ENCODE results near the gene DGKG. TPM values are rescaled to one million over a fixed set of nuclear protein-coding genes. Genes with fewer than 3 reads are reported as not detected.

DGKG gene
- total RNA-seq, 6 experiments from 2014 or later = 1.5 to 3.6 (median 2.0) TPM

GRCh38 chr3:186224041-186224610, 137.9 kb downstream of the DGKG start:
- intact Hi-C loops (cut with DNase I) = no loop called here
- Histone ChIP-seq H3K27ac (no peak overlapping the region), H3K27me3 (no peaks in the 10 kb centered on the region), H3K9me3 (no peaks in the 10 kb centered on the region), H3K4me3 (no peak overlapping the region), H3K4me1 (no peaks in the 10 kb centered on the region), H3K36me3 (no peaks in the 10 kb centered on the region)
- no peak for TF ChIP-seq CTCF (IDR thresholded peaks at IDR 0.05)
- no peak for TF ChIP-seq POLR2A (IDR thresholded peaks at IDR 0.05)
- ATAC-seq = no peak
- 59% methylated on average over 6 of the region's 7 CpGs for WGBS (ENCODE audit: insufficient coverage, low coverage, low lambda C conversion rate, missing lambda C conversion rate)
- no peak for DNase-seq

DNA sequence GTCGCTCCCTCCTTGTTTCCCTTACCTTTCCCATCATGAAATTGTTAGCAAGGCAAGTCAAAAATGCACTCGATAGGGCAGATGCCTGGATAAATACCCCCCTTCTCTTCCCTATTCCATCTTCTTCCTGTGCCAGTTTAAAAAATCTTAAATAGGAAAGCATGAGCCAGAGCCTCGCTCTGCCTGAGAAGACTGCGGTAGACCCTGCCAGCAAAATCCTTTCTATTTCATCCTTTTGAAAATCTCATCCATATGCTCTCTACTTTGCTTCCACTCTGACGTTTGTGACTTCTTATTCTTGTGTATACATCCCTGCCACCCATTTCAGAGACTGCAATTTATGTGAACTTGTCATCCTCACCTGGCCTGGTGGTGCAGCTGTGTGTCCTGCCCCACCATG, 138.6 kb downstream of the DGKG start:
- no peaks in the 10 kb centered on the region for H3K27me3 ChIP-seq
- H3K36me3 ChIP-seq = no peaks in the 10 kb centered on the region
- no peak for ATAC-seq
- intact Hi-C loops (cut with DNase I) = no loop called here
- H3K27ac ChIP-seq = no peak overlapping the region
- H3K9me3 ChIP-seq = no peaks in the 10 kb centered on the region
- WGBS (ENCODE audit: insufficient coverage, low coverage, low lambda C conversion rate, missing lambda C conversion rate) = 71% methylated on average over 5 of the region's 5 CpGs
- no peak for TF ChIP-seq CTCF (IDR thresholded peaks at IDR 0.05)
- no peak for TF ChIP-seq POLR2A (IDR thresholded peaks at IDR 0.05)
- no peaks in the 10 kb centered on the region for H3K4me1 ChIP-seq
- H3K4me3 ChIP-seq = no peak overlapping the region
- no peak for DNase-seq

DNA sequence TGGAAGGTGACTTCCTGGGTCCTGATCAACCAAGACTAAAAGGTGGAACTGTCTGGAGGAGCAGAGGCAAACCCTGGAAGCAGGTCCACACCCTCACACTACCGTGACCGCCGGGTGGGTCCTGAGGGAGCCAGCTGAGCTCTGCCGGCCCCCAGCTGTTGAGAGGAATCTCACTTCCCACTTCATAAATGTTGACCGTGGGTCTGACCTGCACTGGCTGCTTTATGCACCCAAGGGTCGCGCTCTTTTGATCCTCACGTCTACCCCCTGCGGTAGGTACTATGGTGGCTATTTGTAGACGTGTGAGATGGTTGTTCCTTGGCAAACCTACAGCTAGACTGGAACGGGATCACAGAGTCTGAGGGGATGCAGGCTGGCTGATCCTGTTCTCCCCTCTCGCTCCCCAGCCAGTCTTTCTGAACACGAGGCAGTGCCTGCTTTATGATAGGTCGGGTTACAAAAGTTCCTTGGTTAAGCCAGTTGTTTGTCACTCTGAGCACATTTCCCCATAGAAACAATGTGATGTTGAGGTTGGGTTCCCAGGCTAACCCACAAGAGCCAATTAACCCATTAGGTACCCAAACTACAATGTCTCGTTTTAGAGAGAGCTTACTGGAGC, 140.2 kb downstream of the DGKG start:
- Histone ChIP-seq H3K27me3 (no peaks in the 10 kb centered on the region), H3K4me1 (no peaks in the 10 kb centered on the region), H3K9me3 (no peaks in the 10 kb centered on the region), H3K36me3 (no peaks in the 10 kb centered on the region), H3K27ac (no peak overlapping the region), H3K4me3 (no peak overlapping the region)
- intact Hi-C loops (cut with DNase I) = no loop called here
- DNase-seq (no peak), ATAC-seq (peak in 2 of 4 donors; percentile 16 to 28)
- TF ChIP-seq CTCF (IDR thresholded peaks at IDR 0.05) (no peak), POLR2A (IDR thresholded peaks at IDR 0.05) (no peak)
- WGBS (ENCODE audit: insufficient coverage, low coverage, low lambda C conversion rate, missing lambda C conversion rate) = 58% methylated on average over 5 of the region's 15 CpGs

DNA sequence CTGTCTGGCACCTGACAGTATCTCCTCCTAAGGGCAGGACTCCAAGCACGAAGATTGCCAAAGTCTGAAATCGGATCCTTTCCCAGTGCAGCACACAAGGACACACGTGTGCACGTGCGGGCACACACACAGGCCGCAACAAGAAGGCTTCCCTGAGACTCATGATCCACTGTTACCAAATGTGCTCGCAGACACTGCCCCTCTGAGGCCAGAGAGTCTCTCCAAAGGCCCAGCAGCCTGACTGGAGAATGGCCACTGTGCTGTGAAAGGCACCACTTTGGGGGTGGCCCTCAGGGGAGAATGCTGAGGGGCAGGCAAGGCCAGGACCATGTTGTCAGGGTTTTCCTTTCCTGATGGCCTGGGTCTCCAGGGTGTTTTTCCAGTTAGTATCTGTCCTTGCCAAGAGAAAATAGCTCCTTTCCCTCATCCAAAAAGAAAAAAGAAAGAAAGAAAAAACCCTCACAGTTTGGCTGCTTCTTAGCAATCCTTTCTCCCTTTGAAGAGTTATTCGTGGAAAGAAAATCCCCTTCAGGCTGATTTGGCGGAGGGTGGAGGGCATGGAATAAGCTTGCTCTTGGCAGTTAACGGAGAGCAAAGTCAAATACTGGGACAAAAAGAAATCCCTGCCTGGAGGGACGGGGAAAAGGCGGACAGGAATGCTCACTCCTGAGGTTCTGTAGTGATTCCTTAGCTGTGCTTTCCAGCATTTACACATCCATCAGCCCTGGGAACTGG, 141.0 kb downstream of the DGKG start:
- Histone ChIP-seq H3K4me3 (no peak overlapping the region), H3K27ac (no peak overlapping the region), H3K9me3 (no peaks in the 10 kb centered on the region), H3K36me3 (no peaks in the 10 kb centered on the region), H3K4me1 (no peaks in the 10 kb centered on the region), H3K27me3 (no peaks in the 10 kb centered on the region)
- DNase-seq (no peak), ATAC-seq (no peak)
- no peak for TF ChIP-seq POLR2A (IDR thresholded peaks at IDR 0.05)
- TF ChIP-seq CTCF (IDR thresholded peaks at IDR 0.05) = no peak
- intact Hi-C loops (cut with DNase I) = no loop called here
- 61% methylated on average over 10 of the region's 12 CpGs for WGBS (ENCODE audit: insufficient coverage, low coverage, low lambda C conversion rate, missing lambda C conversion rate)

Data from right lobe of liver (tissue), 6 donors.